H9 (cell line): ENCODE data around the gene NAIP. TPM values are rescaled to one million over a fixed set of nuclear protein-coding genes. Genes with fewer than 3 reads are reported as not detected.
"Not testable (repeated sequence)": the region's sequence is repeated elsewhere in the genome, so short reads cannot be mapped to it uniquely, and the experiment has no call there.

Source experiments
- DNase-seq: peaks from one replicate; pipeline ENCODE4 v3.0.0-alpha.2; 2017
- H2AFZ ChIP-seq: one replicate; pipeline ENCODE4 v1.6.1; 2013; ENCODE audit warnings: mild to moderate bottlenecking, low read length, control low read depth, moderate library complexity
- H2AK5ac ChIP-seq: 2 replicates; pipeline ENCODE4 v1.6.1; 2013; ENCODE audit warnings: low read length, control low read depth, mixed read lengths; ENCODE audit not compliant: insufficient read length
- H2BK120ac ChIP-seq: one replicate; pipeline ENCODE4 v1.6.1; 2013; ENCODE audit warnings: low read depth, mild to moderate bottlenecking, low read length, control low read depth, inconsistent platforms; ENCODE audit not compliant: poor library complexity, severe bottlenecking
- H2BK12ac ChIP-seq: 2 replicates; pipeline ENCODE4 v1.6.1; 2013; ENCODE audit warnings: low read length, control low read depth, mixed read lengths, low read depth; ENCODE audit not compliant: insufficient read length
- H2BK15ac ChIP-seq: 2 replicates; pipeline ENCODE4 v1.6.1; 2013; ENCODE audit warnings: low read depth, low read length, control low read depth
- H2BK20ac ChIP-seq: one replicate; pipeline ENCODE4 v1.6.1; 2013; ENCODE audit warnings: low read depth, mild to moderate bottlenecking, low read length, control low read depth, inconsistent platforms; ENCODE audit not compliant: poor library complexity, severe bottlenecking
- H2BK5ac ChIP-seq: 2 replicates; pipeline ENCODE4 v1.6.1; 2013; ENCODE audit warnings: low read length, control low read depth, mixed read lengths; ENCODE audit not compliant: insufficient read length
- H3K14ac ChIP-seq: 2 replicates; pipeline ENCODE4 v1.6.1; 2013; ENCODE audit warnings: low read length, control low read depth; ENCODE audit not compliant: insufficient read depth
- H3K18ac ChIP-seq: 2 replicates; pipeline ENCODE4 v1.6.1; 2013; ENCODE audit warnings: low read depth, mild to moderate bottlenecking, mixed read lengths, low read length, control low read depth; ENCODE audit not compliant: insufficient read length
- H3K23ac ChIP-seq: 2 replicates; pipeline ENCODE4 v1.6.1; 2013; ENCODE audit warnings: low read length, control low read depth, mixed read lengths, low read depth; ENCODE audit not compliant: insufficient read length
- H3K23me2 ChIP-seq: 2 replicates; pipeline ENCODE4 v1.6.1; 2013; ENCODE audit warnings: low read depth, mild to moderate bottlenecking, mixed read lengths, low read length, control low read depth; ENCODE audit not compliant: insufficient read length, poor library complexity, severe bottlenecking
- H3K27ac ChIP-seq: 2 replicates; pipeline ENCODE4 v1.5.1; 2013; ENCODE audit warnings: low read length, control low read depth, mixed read lengths, low read depth; ENCODE audit not compliant: insufficient read length
- H3K27me3 ChIP-seq: 2 replicates; pipeline ENCODE4 v1.6.1; 2013; ENCODE audit warnings: low read length, control low read depth, inconsistent platforms; ENCODE audit not compliant: insufficient read depth
- H3K4ac ChIP-seq: 2 replicates; pipeline ENCODE4 v1.6.1; 2013; ENCODE audit warnings: low read depth, mild to moderate bottlenecking, control low read depth, inconsistent platforms, low read length, moderate library complexity
- H3K4me1 ChIP-seq: 2 replicates; pipeline ENCODE4 v1.6.1; 2013; ENCODE audit warnings: low read length, control low read depth, inconsistent platforms; ENCODE audit not compliant: insufficient read depth
- H3K4me2 ChIP-seq: 2 replicates; pipeline ENCODE4 v1.6.1; 2013; ENCODE audit warnings: low read length, control low read depth, mixed read lengths; ENCODE audit not compliant: insufficient read length, insufficient read depth
- H3K56ac ChIP-seq: 2 replicates; pipeline ENCODE4 v1.6.1; 2013; ENCODE audit warnings: low read depth, mild to moderate bottlenecking, mixed read lengths, low read length, control low read depth; ENCODE audit not compliant: insufficient read length
- H3K79me1 ChIP-seq: 2 replicates; pipeline ENCODE4 v1.6.1; 2013; ENCODE audit warnings: low read depth, mild to moderate bottlenecking, moderate library complexity, low read length, control low read depth, inconsistent platforms; ENCODE audit not compliant: insufficient read depth, poor library complexity, severe bottlenecking
- H3K79me2 ChIP-seq: 2 replicates; pipeline ENCODE4 v1.6.1; 2013; ENCODE audit warnings: low read length, control low read depth, inconsistent platforms; ENCODE audit not compliant: insufficient read depth
- H3K9ac ChIP-seq: 2 replicates; pipeline ENCODE4 v1.6.1; 2013; ENCODE audit warnings: low read length, control low read depth, mixed read lengths; ENCODE audit not compliant: insufficient read length; ENCODE audit errors: extremely low read depth
- H3K9me3 ChIP-seq: one replicate; pipeline ENCODE4 v1.6.1; 2013; ENCODE audit warnings: low read depth, low read length, inconsistent platforms; ENCODE audit not compliant: control insufficient read depth
- H3T11ph ChIP-seq: one replicate; pipeline ENCODE4 v1.6.1; 2013; ENCODE audit warnings: mild to moderate bottlenecking, low read length, control low read depth, inconsistent platforms
- H4K20me1 ChIP-seq: one replicate; pipeline ENCODE4 v1.6.1; 2013; ENCODE audit not compliant: control insufficient read depth, insufficient read length, insufficient read depth
- H4K5ac ChIP-seq: 2 replicates; pipeline ENCODE4 v1.6.1; 2013; ENCODE audit warnings: low read depth, mild to moderate bottlenecking, mixed read lengths, low read length, control low read depth; ENCODE audit not compliant: insufficient read length
- H4K8ac ChIP-seq: replicated peaks from 2 replicates; pipeline ENCODE4 v1.6.1; 2013; ENCODE audit warnings: low read length, control low read depth, mixed read lengths, low read depth; ENCODE audit not compliant: insufficient read length
- H4K91ac ChIP-seq: 2 replicates; pipeline ENCODE4 v1.6.1; 2013; ENCODE audit warnings: low read depth, mild to moderate bottlenecking, moderate library complexity, mixed read lengths, low read length, control low read depth; ENCODE audit not compliant: insufficient read length
- H3K27ac Mint-ChIP-seq, 3 experiments: 2 replicates in 2 of 3; 3 replicates in 1 of 3; pipeline ENCODE4 v1.8.0; 2020 to 2021; ENCODE audit warnings: mixed read lengths in 3 of 3, mild to moderate bottlenecking in 1 of 3, moderate library complexity in 1 of 3
- H3K27me3 Mint-ChIP-seq: 2 replicates; pipeline ENCODE4 v1.8.0; 2021; ENCODE audit warnings: low read depth, mild to moderate bottlenecking, moderate library complexity, mixed read lengths
- H3K36me3 Mint-ChIP-seq, 3 experiments: 2 replicates in 2 of 3; 3 replicates in 1 of 3; pipeline ENCODE4 v1.8.0; 2020 to 2021; ENCODE audit warnings: low read depth in 3 of 3, mixed read lengths in 3 of 3; ENCODE audit not compliant: insufficient read depth in 1 of 3
- H3K4me1 Mint-ChIP-seq, 2 experiments: 2 replicates each; pipeline ENCODE4 v1.8.0; 2020; ENCODE audit warnings: mixed read lengths in 2 of 2
- H3K4me3 Mint-ChIP-seq, 2 experiments: 2 replicates in 1 of 2; 3 replicates in 1 of 2; pipeline ENCODE4 v1.8.0; 2020 to 2021; ENCODE audit warnings: mild to moderate bottlenecking in 2 of 2, mixed read lengths in 2 of 2, moderate library complexity in 1 of 2
- H3K9me3 Mint-ChIP-seq, 2 experiments: 2 replicates in 1 of 2; 3 replicates in 1 of 2; pipeline ENCODE4 v1.8.0; 2020; ENCODE audit warnings: mild to moderate bottlenecking in 2 of 2, mixed read lengths in 2 of 2, moderate library complexity in 1 of 2
- WGBS: extraction: QIAGEN DNeasy Blood & Tissue Kit; methylation state at CpG from one replicate; pipeline ENCODE4 v1.1.7; 2013; ENCODE audit warnings: missing lambda C conversion rate, low lambda C conversion rate, mixed read lengths; ENCODE audit not compliant: insufficient read length; ENCODE audit errors: extremely low coverage; 5-methylcytosine and 5-hydroxymethylcytosine counted together
- total RNA-seq: library from RNA; stranded (reverse); gene quantifications from 2 replicates; pipeline ENCODE4 v1.2.1, GENCODE V29; 2021

The NAIP gene
- total RNA-seq, 1 experiment from 2014 or later, result 2.8 TPM

GRCh38 chr5:71061322-71061721 lies 36.2 kb upstream of the NAIP start:
- H3K36me3 Mint-ChIP-seq, H3K4me3 Mint-ChIP-seq, H2AK5ac ChIP-seq, H3K9me3 Mint-ChIP-seq, H2AFZ ChIP-seq, H3K18ac ChIP-seq, H3K23ac ChIP-seq, H3K14ac ChIP-seq, H3K9me3 ChIP-seq, H2BK12ac ChIP-seq, H4K20me1 ChIP-seq, H2BK120ac ChIP-seq, H3K79me1 ChIP-seq, H3K27me3 Mint-ChIP-seq, H2BK20ac ChIP-seq, H3K4me1 Mint-ChIP-seq, H3K23me2 ChIP-seq, H3K79me2 ChIP-seq, H4K5ac ChIP-seq, H2BK15ac ChIP-seq, H3K27ac Mint-ChIP-seq, H3K4me1 ChIP-seq, H2BK5ac ChIP-seq, H3K4ac ChIP-seq, H4K91ac ChIP-seq, H3K4me2 ChIP-seq, H4K8ac ChIP-seq, H3K27me3 ChIP-seq, DNase-seq, H3K9ac ChIP-seq, H3K56ac ChIP-seq, H3T11ph ChIP-seq, H3K27ac ChIP-seq: not testable (repeated sequence)
- no CpG with 5 or more reads among the region's 1 CpG for WGBS

- H3K9me3 ChIP-seq, H2BK12ac ChIP-seq, H4K8ac ChIP-seq, H3K4me2 ChIP-seq, H3K27me3 Mint-ChIP-seq, H2BK15ac ChIP-seq, H2BK5ac ChIP-seq, H3K27ac ChIP-seq, H3K14ac ChIP-seq, H4K91ac ChIP-seq, H3K4me1 ChIP-seq, H2AK5ac ChIP-seq, H3K4me1 Mint-ChIP-seq, H3T11ph ChIP-seq, H3K27me3 ChIP-seq, H3K56ac ChIP-seq, H3K18ac ChIP-seq, DNase-seq, H2AFZ ChIP-seq, H3K27ac Mint-ChIP-seq, H4K5ac ChIP-seq, H3K23ac ChIP-seq, H2BK120ac ChIP-seq, H3K4me3 Mint-ChIP-seq, H3K23me2 ChIP-seq, H3K79me1 ChIP-seq, H4K20me1 ChIP-seq, H3K36me3 Mint-ChIP-seq, H2BK20ac ChIP-seq, H3K4ac ChIP-seq, H3K9ac ChIP-seq, H3K9me3 Mint-ChIP-seq, H3K79me2 ChIP-seq: not testable (repeated sequence)
- WGBS, result no CpG with 5 or more reads among the region's 3 CpGs
Observed at GRCh38 chr5:71059426-71059825, 34.3 kb upstream of the NAIP start.
